T-helper 2 cell (primary cell): ENCODE measurements around the gene HGD.
"Not testable (repeated sequence)": the region's sequence is repeated elsewhere in the genome, so short reads cannot be mapped to it uniquely, and the experiment has no call there.

Source experiments
- DNase-seq, 5 experiments: peaks; one replicate each; pipeline versions ENCODE4 v3.0.0 to v3.0.0-alpha.2; 2012 to 2022

The HGD gene

DNA sequence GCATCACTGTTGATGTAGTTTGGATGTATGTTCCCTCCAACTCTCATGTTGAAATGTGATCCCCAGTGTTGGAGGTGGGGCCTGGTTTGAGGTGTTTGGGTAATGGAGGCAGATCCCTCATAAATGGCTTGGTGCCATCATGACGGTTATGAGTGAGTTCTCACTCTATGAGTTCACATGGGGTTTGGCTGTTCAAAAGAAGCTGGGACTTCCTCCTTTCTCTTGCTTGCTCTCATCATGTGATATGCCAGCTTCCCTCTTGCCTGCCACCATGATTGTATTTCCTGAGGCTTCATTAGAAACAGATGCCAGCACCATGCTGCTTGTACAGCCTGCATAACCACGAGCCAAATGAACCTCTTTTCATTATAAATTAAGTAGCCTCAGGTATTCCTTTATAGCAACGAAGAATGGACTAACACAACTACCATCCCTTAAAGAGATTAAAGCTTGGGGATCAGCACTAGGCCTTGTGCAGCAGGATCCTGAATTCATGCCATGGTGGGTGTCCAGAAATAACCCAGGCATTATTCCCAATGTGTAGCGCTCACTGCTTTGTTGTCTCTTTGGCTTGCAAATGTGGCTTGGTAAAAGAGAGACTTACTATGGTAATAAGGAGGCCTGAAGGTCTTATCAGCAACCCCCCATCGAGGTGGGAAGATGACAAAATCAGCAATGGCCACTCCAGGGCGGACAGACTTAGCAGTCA is 44.0 kb downstream of the HGD start:
- DNase-seq, result no peak

DNA sequence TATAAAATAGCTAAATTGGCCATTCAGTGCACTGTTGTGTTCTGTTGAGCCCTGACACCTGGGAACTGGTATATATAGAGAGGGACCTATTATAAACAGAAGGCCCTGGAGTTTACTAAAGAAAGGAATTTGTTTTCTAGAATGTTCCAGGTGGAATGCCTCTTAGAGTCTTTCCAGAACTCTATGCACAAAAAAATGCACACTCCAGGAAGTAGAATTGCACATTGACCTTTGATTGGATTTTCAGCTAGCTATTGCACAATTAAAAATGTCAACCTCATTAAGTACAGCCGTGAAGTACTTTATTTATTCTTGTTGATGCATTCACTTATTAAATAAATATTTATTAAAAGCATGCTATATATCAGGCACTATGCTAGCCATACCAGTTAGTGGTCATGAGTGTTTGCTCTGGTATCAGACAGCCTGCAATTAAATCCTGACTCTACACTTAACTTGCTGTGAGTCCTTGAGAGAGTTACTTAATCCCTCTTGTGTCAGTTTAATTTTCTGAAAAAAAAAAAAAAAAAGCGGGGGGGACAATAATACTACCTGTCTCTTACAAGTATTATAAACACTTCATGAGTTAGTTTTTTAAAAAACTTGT is 45.1 kb downstream of the HGD start:
- DNase-seq, result no peak

DNA sequence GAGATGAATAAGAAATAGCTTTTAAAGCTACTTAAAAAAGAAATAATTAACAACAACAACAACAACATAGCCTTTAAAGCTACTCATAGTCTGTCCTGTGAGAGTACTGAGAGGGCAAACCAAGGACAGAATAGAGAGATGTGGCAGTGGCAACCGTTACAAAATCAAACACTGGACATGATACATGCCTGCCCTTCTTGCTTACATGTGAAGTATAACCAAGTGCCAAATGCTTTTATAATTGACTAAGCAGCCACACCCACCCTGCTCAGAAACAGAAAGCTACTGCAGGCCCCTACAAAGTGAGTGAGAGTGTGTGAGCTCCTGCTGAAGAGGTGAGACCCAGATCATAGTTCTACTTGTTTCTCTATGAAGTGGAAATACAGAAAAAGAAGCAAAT is 47.5 kb downstream of the HGD start:
- no peak for DNase-seq

DNA sequence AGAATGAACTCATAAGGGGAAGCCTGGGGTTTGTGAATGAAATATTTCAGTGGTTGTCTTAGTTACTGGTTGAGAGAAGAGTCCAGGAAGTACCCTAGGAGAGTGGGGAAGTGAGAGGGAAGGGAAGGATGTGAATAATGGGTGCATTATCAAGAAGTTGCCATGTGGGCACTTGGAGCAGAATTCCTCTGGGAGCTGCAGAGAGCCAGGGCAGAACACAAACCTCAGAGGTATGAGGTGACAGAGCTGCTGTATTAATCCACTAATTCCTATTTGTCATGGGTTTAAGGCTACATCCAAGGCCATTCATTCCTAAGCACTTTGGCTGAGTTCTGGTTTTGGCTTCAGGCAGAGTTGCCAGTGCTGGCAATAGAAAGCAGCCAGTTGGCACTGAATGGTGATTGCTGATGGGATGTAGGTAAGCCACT is 56.9 kb downstream of the HGD start:
- no peak for DNase-seq

DNA sequence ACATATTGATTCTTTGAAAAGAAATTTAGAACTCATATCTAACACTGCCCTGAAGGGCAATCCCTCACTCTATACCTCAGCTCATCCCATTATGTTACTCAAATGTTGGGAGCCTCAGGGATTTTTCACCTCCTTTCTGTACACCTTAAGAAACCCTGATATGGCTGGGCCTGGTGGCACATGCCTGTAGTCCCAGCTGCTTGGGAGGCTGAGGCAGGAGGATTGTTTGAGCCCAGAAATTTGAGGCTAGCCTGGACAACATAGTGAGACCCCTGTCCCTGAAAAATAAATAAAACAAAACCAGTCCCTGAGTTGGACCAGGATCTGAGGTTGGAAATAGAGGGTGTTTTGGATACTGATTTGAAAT is 58.3 kb downstream of the HGD start:
- no peak for DNase-seq

DNA sequence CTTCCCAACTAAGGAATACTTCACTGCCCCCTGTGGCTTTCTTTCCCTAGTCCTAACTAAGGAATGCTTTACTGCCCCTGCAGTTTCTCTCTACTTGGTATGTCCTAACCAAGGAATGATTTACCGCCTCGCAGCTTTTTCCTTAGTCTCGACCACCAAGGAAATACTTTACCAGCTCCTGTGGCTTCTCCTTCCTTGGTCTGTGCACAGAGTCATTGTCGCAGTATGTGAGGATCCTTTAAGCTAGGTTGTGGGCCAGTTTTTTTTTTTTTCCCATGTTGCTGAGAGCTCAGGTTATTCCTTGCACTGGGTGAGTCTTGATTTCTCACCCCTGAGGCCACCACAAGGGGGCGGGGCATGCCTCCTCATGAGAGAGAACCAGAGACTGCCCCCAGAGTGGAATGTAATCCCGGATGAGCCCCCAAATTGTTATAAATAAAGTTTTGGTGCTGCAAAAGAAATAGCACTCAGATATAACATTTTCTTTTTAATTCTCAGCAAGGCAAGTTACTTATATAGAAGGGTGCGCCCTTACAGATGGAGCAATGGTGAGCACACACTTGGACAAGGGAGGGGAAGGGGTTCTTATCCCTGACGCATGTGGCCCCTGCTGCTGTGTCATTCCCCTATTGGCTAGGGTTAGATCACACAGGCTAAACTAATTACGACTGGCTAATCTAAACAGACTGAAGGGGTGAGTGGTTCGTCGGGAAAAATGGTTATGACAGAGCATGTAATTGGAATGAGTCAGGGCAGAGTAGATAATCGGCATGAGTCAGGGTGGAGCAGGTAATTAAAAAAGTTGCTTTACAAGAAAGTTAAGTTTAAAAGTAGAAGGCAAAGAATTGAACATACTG is 58.9 kb downstream of the HGD start:
- peak in 1 of 5 experiments; percentile 19 for DNase-seq

DNA sequence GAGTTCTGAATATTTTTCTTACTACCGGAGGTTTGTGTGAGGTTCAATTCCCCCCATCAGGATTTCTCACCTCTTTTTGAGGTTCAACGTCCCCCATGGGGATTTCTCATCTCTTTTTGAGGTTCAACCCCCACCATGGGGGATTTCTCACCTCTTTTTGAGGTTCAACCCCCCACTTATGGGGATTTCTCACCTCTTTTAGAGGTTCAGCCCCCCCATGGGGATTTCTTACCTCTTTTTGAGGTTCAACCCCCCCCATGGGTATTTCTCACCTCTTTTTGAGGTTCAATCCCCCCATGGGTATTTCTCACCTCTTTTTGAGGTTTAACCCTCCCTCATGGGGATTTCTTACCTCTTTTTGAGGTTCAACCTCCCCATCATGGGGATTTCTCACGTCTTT is 59.6 kb downstream of the HGD start:
- DNase-seq, result no peak

DNA sequence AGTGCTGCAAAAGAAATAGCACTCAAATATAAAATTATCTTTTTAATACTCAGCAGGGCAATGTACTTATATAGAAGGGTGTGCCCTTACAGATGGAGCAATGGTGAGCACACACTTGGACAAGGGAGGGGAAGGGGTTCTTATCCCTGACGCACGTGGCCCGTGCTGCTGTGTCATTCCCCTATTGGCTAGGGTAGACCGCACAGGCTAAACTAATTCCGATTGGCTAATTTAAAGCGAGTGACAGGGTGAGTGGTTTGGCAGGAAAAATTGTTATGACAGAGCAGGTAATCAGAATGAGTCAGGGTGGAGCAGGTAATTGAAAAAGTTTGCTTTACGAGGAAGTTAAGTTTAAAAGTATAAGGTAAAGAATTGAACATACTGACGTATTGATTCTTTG is 65.3 kb downstream of the HGD start:
- not testable (repeated sequence) for DNase-seq

DNA sequence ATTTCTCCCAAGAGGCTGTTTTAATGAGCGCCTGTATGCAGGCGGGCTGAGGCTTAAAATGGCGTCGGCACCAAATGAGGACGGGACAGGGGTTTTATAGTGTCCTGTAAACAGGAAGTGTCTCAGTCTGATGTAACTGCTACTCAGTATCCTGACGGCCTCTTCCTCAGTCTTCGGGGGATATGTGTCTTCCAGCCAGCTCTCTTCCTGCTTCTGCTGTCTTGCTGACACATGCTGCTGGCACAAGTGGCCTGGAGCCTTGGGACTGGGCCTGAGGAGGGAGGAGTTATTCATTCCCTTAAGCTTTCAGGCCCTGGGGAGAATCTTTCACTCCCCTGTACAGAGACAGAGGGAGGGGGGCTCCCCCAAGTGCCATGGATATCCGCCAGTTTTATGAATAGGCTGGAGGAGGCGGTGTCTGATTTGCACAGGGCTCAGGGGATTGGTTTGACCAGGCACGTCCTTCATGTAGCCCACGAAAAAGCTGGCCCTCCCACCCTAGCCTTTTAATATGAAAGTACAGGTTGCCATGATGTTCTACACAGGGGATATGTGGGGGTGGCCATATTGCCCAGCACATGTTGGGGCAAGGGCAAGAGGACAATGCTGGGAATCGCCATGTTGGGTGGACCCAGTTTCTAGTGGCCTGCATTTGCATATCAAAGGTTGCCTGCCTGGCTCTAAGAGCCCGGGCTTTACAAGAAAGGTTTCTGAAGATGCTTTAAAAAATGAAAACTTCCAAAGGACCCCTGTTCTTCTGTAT is 66.0 kb downstream of the HGD start:
- no peak for DNase-seq

DNA sequence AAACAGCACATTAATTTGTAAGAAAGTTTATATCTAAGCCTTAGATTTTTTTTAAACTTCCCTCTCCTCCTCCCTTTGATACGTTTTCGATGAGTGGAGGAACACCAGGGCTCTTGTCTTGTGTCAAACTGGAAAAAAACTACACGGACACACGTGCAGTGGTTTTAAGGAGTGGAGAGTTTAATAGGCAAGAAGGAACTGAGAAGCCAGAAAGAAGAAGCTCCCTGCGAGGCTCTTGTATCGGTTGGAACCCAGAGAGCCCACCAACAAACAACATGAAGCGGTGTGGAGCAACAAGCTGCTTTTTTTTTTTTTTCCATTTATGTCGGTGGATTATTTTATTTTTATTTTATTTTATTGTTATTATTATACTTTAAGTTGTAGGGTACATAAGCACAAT is 67.3 kb downstream of the HGD start:
- DNase-seq, result no peak

DNA sequence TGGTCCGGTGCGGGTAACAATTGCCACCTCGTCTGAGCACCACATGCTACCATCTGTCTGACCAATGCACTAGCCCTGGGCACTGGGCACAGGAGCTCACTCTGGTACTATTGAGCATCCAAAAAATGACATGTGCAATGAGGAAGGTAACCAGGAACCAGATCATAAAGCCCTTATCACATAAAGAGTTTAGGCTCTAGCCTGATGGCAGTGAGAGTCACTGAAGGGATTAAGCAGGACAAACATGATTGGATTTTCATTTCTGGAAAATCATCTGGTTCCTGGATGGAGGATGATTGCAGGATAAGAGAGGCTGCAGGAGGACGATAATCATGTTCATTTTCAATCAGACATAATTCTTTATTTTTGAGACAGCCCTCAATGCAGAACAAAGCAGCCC is 73.5 kb downstream of the HGD start:
- no peak for DNase-seq

DNA sequence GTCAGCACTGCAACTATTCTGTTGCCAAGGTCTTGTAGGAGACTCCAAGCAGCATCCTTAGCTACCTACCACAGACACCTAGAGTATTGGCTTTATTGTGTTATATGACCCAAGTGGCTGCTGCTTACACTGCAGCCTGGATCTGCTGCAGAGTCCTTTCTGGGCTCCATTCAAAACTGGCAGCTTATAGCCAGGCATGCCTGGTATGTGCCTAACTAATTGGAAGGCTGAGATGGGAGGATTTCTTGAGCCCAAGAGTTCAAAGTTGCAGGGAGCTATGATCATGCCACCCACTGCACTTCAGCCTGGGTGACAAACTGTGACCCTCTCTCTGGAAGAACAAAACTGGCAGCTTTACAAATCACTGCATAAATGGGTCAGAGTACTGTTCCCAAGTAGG is 77.3 kb downstream of the HGD start:
- no peak for DNase-seq

DNA sequence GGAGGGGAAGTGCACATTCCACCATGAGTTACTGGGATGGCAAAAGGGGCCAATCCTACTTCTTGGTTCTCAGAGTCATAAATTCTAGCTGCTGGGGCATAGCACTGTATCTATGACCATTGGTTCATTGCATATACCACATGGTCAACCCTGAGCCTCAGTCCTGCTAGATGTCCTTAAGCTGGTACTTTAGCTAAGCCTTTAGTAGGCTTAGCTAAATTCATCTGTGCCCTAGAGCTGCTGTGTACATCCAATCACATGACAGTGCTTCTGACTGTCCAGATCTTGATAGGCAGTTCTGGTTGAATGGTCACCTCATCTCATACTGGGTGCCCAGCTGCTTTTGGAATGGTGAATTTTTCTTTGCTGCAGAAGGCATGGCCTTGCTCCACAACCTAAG is 77.7 kb downstream of the HGD start:
- no peak for DNase-seq

DNA sequence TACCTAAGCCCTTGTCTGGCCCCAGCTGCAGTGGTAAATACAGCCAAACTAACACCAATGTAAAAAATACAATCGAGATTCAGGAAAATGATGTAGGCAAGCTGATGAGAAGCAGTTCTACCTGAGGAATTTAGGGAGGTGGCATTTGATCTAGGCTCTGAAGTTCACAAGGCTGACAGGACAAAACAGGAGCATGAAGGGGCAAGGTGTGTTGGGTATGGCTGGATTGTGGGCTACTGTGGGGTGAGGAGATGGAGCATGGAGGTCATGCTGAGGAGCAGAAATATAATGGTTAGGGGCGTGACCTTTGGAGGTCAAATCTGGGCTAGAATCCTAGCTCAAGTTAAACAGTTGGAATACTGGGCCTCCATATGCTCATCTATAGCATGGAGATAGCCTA is 79.4 kb downstream of the HGD start:
- DNase-seq, result no peak

DNA sequence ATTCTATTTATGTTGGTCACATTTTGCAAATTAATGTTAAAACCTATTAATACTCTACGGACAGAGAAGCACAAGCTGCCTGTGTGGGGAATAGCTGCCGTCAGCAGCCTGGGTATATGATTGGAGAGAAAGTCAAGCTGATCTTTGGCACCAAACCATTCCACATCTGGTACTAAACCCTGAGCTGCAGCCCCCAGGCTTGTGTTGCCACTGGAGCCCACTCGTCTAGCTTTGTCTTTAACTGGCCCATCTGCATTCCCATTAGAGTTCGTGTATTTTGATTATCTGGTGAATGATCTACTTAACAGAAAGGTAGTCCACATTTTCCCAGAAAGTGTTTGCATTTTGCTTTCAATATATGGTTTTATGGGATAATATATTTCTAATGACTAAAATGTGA is 80.5 kb downstream of the HGD start:
- DNase-seq, result no peak

DNA sequence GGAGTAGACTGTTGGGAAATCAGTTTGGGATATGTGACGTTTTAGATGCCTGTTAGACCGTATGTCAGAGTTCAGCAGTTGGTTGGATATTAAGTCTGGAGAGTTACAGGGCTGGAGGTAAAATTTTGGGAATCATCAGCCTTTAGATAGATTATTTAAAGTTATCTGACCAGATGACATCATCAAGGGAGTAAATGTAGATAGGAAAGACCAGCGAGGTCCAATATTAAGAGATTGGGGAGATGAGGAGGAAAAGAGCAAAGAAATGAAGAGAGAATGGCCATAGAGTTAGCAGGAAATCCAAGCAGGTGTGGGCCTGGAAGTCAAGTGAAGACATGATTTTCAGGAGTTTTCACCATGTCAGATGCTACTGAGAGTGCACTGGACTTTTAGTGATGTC is 82.8 kb downstream of the HGD start:
- DNase-seq, result no peak

DNA sequence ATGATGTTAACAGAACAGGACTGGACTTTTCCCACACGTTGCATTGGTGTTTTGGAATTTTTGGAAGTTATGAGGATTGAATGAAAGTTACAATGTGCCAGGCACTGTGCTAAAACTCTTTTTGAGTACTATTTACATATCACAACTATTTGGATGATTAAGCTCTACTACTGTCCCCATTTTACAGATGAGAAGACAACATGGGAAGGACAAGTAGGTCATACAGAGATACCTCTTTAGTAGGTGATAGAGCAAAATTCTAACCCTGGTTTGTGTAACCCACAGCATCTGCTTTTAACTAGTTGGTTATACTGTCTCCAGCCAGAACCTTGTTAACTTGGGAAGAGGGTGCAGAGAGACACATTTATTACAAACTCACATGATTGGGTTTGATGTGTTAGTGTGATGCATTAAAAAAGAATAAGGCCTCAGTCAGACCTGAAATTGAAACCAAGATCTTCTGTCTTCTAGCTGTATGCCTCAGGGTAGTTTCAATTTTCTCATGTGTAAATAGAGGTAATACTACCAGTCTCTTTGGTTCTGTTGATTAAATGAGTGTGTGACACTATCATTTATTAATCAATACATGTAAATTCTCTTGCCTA is 84.5 kb downstream of the HGD start:
- DNase-seq, result peak in 1 of 5 experiments; percentile 41

DNA sequence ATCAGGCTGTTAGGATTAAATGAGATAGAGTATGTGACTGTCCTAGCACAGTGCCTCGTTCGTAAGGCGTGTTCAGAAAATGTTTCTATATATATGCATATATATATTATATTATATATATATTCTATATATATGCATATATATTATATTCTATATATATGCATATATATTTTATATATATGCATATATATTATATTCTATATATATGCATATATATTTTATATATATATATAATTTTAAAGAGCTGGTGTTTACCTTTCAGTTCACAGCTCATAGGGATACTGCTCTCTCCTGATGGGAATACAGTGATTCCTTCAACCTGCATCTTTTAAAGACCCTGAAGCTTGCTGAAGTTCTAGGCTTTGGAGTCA is 85.2 kb downstream of the HGD start:
- DNase-seq, result no peak

DNA sequence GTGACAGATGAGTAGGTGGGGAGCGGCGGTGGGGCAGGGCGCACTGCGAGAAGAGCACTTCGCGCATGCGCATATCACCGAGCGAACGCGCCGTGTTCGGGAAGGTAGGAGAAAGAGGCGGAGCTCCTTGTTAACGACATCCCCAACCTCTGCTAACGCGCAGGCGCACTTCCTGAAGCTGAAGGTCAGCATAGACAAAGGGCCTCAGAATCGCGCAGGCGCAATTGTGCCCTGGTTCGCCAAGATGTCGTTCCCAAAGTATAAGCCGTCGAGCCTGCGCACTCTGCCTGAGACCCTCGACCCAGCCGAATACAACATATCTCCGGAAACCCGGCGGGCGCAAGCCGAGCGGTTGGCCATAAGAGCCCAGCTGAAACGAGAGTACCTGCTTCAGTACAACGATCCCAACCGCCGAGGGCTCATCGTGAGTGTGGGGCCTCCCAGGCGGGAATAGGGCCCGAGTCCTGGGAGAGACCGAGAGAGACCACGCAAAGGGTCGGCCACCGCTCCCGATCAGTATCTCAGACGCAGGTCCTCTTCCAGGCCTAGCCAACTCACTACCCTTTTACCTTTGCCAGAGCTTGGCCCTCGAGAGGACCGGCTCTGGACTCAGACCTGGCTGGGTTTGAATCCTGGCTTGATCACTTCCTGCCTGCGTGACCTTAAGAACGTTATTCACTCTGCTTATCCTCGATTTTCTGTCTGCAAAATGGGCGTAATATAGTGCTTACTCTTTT is 85.8 kb downstream of the HGD start, which contains the start of gene NDUFB4:
Gene NDUFB4, plus strand, starts transcription at position 221 of the 737 bp plus-strand sequence. Its CDS starts 24 bp downstream, at position 245.
- peak; percentile 89 to 98 (median 94) for DNase-seq

DNA sequence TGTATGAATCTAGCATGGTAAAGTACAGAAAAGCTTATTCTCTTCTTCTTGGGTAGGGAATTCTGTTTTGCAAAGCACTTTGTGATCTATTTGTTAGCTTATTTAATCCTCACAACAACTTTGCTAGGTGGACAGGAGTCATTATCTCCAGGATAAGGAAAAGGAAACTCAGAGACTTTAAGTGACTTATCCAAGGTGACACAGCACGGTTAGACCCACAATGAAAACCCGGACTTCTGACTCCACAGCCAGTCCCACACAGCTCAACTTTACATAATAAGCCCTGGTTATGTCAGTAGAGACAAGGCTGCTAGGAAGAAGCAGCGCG is 86.3 kb downstream of the HGD start:
- DNase-seq, result no peak

DNA sequence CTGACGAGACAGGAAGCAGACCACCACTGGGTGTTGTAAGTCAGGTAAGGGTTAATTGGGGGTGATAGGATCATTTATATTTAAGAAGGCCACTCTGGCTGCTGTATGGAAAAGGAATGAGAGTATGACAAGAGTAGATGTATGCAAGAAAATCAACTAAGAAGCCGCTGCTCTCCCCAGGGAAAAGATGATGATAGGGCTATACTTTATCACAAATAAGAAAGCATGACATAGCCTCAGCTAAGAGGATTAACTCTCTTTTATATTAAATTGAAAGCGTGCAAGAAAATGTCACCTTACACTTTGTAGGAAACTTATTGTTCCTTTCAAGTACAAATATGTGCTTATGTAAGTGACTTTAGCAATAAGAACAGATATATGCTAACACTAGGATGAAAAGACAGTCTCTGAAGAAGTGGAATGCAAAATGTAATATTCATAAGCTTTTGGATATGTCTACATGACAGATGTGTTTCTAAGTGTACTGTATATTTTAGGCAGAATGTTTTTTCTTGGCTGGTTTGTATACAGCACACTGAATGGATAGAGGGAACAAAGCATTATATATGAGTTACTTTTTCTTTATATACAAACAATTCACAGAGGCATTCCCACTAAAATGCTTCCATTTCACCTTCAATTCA is 94.6 kb downstream of the HGD start:
- DNase-seq, result no peak
